Measurements from ENCODE around the gene NRG4.
A peak's percentile ranks its signal among the peaks of the same experiment; 100 is the strongest.
"Not testable (repeated sequence)": the region's sequence is repeated elsewhere in the genome, so short reads cannot be mapped to it uniquely, and the experiment has no call there.

The NRG4 gene

GRCh38 chr15:75918135-75918534 lies 94.1 kb downstream of the NRG4 start:
- H3K4me1 ChIP-seq (ENCODE audit: control insufficient read depth, low read length), result no peaks in the 10 kb centered on the region
- H3F3A ChIP-seq (ENCODE audit: control insufficient read depth, insufficient read depth), result no peaks in the 10 kb centered on the region
- H3K9me2 ChIP-seq (replicated peaks; ENCODE audit: control insufficient read depth, low read length), result no peaks in the 10 kb centered on the region
- H3K27me3 ChIP-seq (ENCODE audit: control insufficient read depth, low read length), result no peaks in the 10 kb centered on the region
- TF ChIP-seq EZH2phosphoT487 (IDR thresholded peaks at IDR 0.05; ENCODE audit: borderline replicate concordance, low read length) (no peak), CTCF (IDR thresholded peaks at IDR 0.05; ENCODE audit: low read depth, low read length, poor library complexity, severe bottlenecking) (no peak)
- no peak overlapping the region for H3K27ac ChIP-seq (ENCODE audit: low read depth, low read length)
- H3K79me2 ChIP-seq (ENCODE audit: control insufficient read depth, low read length), result peaks cover 2% of the 10 kb centered on the region; the same call in 1 of the 2 replicates
- peaks cover 51% of the 10 kb centered on the region for H3K36me3 ChIP-seq (ENCODE audit: control insufficient read depth, low read length)
- H4K20me1 ChIP-seq (ENCODE audit: control insufficient read depth, insufficient read depth, low read depth, low read length), result 0 out of 2 replicates have a peak, but pooled peaks cover 4% of the 10 kb centered on the region
- H3K4me2 ChIP-seq (ENCODE audit: low read length), result no peak overlapping the region
- no peak overlapping the region for H3K4me3 ChIP-seq (ENCODE audit: low read length)
- no peaks in the 10 kb centered on the region for H3K9me3 ChIP-seq (ENCODE audit: control insufficient read depth, insufficient read depth, low read length)

GRCh38 chr15:75916978-75917377 lies 95.2 kb downstream of the NRG4 start:
- H4K20me1 ChIP-seq (ENCODE audit: control insufficient read depth, insufficient read depth, low read depth, low read length), result 0 out of 2 replicates have a peak, but pooled peaks cover 4% of the 10 kb centered on the region
- TF ChIP-seq EZH2phosphoT487 (IDR thresholded peaks at IDR 0.05; ENCODE audit: borderline replicate concordance, low read length) (no peak), CTCF (IDR thresholded peaks at IDR 0.05; ENCODE audit: low read depth, low read length, poor library complexity, severe bottlenecking) (no peak)
- no peak overlapping the region for H3K4me2 ChIP-seq (ENCODE audit: low read length)
- no peak overlapping the region for H3K4me3 ChIP-seq (ENCODE audit: low read length)
- H3K27ac ChIP-seq (ENCODE audit: low read depth, low read length), result no peak overlapping the region
- H3K4me1 ChIP-seq (ENCODE audit: control insufficient read depth, low read length), result no peaks in the 10 kb centered on the region
- H3F3A ChIP-seq (ENCODE audit: control insufficient read depth, insufficient read depth), result no peaks in the 10 kb centered on the region
- no peaks in the 10 kb centered on the region for H3K27me3 ChIP-seq (ENCODE audit: control insufficient read depth, low read length)
- H3K36me3 ChIP-seq (ENCODE audit: control insufficient read depth, low read length), result peaks cover 49% of the 10 kb centered on the region
- peaks cover 3% of the 10 kb centered on the region; the same call in 1 of the 2 replicates for H3K79me2 ChIP-seq (ENCODE audit: control insufficient read depth, low read length)
- no peaks in the 10 kb centered on the region for H3K9me3 ChIP-seq (ENCODE audit: control insufficient read depth, insufficient read depth, low read length)
- H3K9me2 ChIP-seq (replicated peaks; ENCODE audit: control insufficient read depth, low read length), result no peaks in the 10 kb centered on the region

GRCh38 chr15:75910355-75910754 lies 101.9 kb downstream of the NRG4 start:
- Histone ChIP-seq H3K36me3 (ENCODE audit: control insufficient read depth, low read length) (peaks cover 50% of the 10 kb centered on the region), H3K79me2 (ENCODE audit: control insufficient read depth, low read length) (peaks cover 51% of the 10 kb centered on the region)
- H4K20me1 ChIP-seq (ENCODE audit: control insufficient read depth, insufficient read depth, low read depth, low read length); H3K9me3 ChIP-seq (ENCODE audit: control insufficient read depth, insufficient read depth, low read length); H3F3A ChIP-seq (ENCODE audit: control insufficient read depth, insufficient read depth); H3K4me2 ChIP-seq (ENCODE audit: low read length); H3K27ac ChIP-seq (ENCODE audit: low read depth, low read length); H3K27me3 ChIP-seq (ENCODE audit: control insufficient read depth, low read length); H3K4me3 ChIP-seq (ENCODE audit: low read length); H3K9me2 ChIP-seq (replicated peaks; ENCODE audit: control insufficient read depth, low read length); H3K4me1 ChIP-seq (ENCODE audit: control insufficient read depth, low read length): not testable (repeated sequence)

GRCh38 chr15:75905231-75905630 lies 107.0 kb downstream of the NRG4 start:
- Histone ChIP-seq H3K4me3 (ENCODE audit: low read length) (peak overlapping the region; percentile 26), H4K20me1 (ENCODE audit: control insufficient read depth, insufficient read depth, low read depth, low read length) (no peaks in the 10 kb centered on the region), H3K4me2 (ENCODE audit: low read length) (peak overlapping the region; percentile 70), H3K9me3 (ENCODE audit: control insufficient read depth, insufficient read depth, low read length) (no peaks in the 10 kb centered on the region), H3K36me3 (ENCODE audit: control insufficient read depth, low read length) (peaks cover 32% of the 10 kb centered on the region), H3K27ac (ENCODE audit: low read depth, low read length) (no peak overlapping the region), H3F3A (ENCODE audit: control insufficient read depth, insufficient read depth) (no peaks in the 10 kb centered on the region), H3K4me1 (ENCODE audit: control insufficient read depth, low read length) (peaks cover 17% of the 10 kb centered on the region), H3K9me2 (replicated peaks; ENCODE audit: control insufficient read depth, low read length) (no peaks in the 10 kb centered on the region), H3K79me2 (ENCODE audit: control insufficient read depth, low read length) (peaks cover 51% of the 10 kb centered on the region), H3K27me3 (ENCODE audit: control insufficient read depth, low read length) (no peaks in the 10 kb centered on the region)
- TF ChIP-seq EZH2phosphoT487 (IDR thresholded peaks at IDR 0.05; ENCODE audit: borderline replicate concordance, low read length), result no peak
- no peak for TF ChIP-seq CTCF (IDR thresholded peaks at IDR 0.05; ENCODE audit: low read depth, low read length, poor library complexity, severe bottlenecking)
